Erythroblast (primary cell): ENCODE results near the gene PAXIP1.
"Not testable (repeated sequence)": the region's sequence is repeated elsewhere in the genome, so short reads cannot be mapped to it uniquely, and the experiment has no call there.

Experiments
- DNase-seq, 2 experiments: peaks; one replicate each; lab custom pipeline; 2025; lab: John Stamatoyannopoulos, UW
- GATA1 ChIP-seq: IDR thresholded peaks from 2 replicates; pipeline ENCODE4 v1.6.1; 2011; ENCODE audit warnings: low read depth, mild to moderate bottlenecking, control low read depth, low read length, moderate library complexity
- POLR2A ChIP-seq: IDR thresholded peaks from 2 replicates; pipeline ENCODE4 v1.6.1; 2011; ENCODE audit warnings: mild to moderate bottlenecking, low read length

Gene PAXIP1

GRCh38 chr7:155003092-155003375 is at the start of gene PAXIP1:
Gene PAXIP1 (minus strand): TSS chr7:155003124. CDS start chr7:155002929, 195 bp downstream.
- no peak for TF ChIP-seq POLR2A
- no peak for TF ChIP-seq GATA1

DNA sequence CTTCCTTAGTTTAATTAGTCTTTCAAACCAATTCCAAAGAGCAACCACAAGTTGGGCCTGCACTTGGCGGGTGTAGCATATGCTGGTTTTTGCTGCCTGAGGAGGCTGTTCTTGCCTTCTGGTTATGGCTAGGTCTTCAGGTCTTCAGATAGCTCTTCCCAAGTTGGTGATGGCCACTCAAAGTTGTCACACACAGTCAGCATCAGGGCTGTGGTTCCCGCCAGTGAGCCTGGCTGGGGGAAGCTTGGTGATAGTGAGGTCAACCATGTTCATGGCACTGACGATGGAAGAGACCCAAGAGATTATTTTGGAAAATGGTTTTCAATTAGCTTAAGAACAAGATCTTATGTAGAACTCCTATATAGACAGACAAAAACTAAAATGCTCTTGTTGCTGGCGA is 48.4 kb upstream of the PAXIP1 start:
- TF ChIP-seq POLR2A: no peak
- TF ChIP-seq GATA1: no peak
- no peak for DNase-seq

More at GRCh38 chr7:155003092-155003375, at the start of gene PAXIP1:
- DNase-seq: peak; percentile 86 to 91

- DNase-seq: no peak
- TF ChIP-seq GATA1 (no peak), POLR2A (no peak)
These were observed 45.1 kb upstream of the PAXIP1 start for GRCh38 chr7:155048006-155048405.

GRCh38 chr7:155043756-155044155 is 40.8 kb upstream of the PAXIP1 start:
- TF ChIP-seq GATA1: no peak
- TF ChIP-seq POLR2A: no peak
- no peak for DNase-seq

DNA sequence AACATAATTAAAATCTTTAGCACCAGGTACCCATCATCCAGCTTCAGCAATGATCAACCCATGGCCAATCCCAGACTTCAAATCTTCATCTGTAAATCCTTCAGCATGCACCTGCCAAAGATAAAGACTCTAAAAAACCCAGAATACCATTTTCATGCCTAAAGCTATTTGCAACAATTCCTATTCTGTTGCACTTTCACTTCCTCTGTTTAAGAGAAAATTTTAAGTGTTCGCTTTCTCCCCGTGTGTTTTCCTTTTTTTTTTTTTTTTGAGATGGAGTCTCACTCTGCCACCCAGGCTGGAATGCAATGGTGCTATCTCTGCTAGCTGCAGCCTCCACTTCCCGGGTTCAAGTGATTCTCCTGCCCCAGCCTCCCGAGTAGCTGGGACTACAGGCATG is 35.4 kb upstream of the PAXIP1 start:
- no peak for DNase-seq
- TF ChIP-seq GATA1 (no peak), POLR2A (no peak)

DNA sequence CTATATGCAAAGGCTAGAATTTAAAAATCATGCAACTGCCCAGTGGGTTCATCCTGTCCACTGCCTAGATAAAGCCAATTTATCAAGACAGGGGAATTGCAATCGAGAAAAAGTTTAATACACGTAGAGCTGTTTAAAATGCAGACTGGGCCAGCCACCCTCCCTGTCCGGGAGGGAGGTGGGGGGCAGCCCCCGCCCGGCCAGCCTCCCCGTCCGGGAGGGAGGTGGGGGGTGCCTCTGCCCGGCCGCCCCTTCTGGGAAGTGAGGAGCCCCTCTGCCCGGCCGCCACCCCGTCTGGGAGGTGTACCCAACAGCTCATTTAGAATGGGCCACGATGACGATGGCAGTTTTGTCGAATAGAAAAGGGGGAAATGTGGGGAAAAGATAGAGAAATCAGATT is 31.6 kb upstream of the PAXIP1 start:
- not testable (repeated sequence) for DNase-seq

- DNase-seq: no peak
- TF ChIP-seq GATA1 (no peak), POLR2A (no peak)
These were observed 30.1 kb upstream of the PAXIP1 start for GRCh38 chr7:155032978-155033377.

DNA sequence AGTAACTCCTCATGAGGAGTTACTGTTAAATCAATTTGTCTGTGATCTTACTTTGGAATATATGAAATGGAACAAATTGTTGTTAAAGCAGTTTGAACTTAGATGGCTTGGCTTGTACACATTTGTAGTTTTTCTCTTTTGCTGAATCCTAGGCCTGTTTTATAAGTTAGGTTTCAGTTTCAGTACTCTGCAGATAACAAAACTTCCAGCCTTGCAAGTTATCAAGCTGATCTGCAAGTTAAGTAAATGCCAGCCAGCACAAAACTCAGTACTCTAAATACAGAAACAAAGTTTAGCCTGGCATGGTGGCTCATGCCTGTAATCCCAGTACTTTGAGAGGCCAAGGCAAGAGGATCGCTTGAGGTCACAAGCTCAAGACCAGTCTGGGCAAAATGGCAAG is 25.0 kb upstream of the PAXIP1 start:
- no peak for TF ChIP-seq POLR2A
- TF ChIP-seq GATA1: no peak
- no peak for DNase-seq

- TF ChIP-seq POLR2A (no peak), GATA1 (no peak)
- no peak for DNase-seq
These were observed 18.8 kb upstream of the PAXIP1 start for GRCh38 chr7:155021699-155022145.

DNA sequence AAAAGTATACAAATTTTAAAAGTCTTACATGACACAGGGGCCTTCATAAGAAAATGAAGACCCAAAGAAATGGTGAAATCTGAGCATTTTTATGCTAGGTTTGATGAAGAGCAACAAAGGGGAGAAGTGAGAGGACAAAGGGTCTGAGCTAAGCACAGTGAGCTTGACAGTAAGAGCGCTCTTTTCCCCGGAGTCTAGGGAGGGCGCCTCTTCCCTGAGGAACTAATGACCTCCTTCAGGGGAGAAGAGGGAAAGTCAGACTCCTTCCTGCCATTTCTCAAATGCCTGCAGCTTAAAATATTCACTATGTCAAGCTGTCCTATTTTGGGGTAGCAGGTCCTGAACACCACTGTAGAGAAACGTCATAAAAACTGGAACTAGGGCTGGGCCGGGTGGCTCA is 18.1 kb upstream of the PAXIP1 start:
- no peak for DNase-seq
- no peak for TF ChIP-seq GATA1
- TF ChIP-seq POLR2A: no peak

GRCh38 chr7:155017834-155018233 is 14.9 kb upstream of the PAXIP1 start:
- TF ChIP-seq POLR2A (no peak), GATA1 (no peak)
- no peak for DNase-seq

GRCh38 chr7:155011086-155011485 is 8.2 kb upstream of the PAXIP1 start:
- TF ChIP-seq POLR2A (no peak), GATA1 (no peak)
- no peak for DNase-seq

DNA sequence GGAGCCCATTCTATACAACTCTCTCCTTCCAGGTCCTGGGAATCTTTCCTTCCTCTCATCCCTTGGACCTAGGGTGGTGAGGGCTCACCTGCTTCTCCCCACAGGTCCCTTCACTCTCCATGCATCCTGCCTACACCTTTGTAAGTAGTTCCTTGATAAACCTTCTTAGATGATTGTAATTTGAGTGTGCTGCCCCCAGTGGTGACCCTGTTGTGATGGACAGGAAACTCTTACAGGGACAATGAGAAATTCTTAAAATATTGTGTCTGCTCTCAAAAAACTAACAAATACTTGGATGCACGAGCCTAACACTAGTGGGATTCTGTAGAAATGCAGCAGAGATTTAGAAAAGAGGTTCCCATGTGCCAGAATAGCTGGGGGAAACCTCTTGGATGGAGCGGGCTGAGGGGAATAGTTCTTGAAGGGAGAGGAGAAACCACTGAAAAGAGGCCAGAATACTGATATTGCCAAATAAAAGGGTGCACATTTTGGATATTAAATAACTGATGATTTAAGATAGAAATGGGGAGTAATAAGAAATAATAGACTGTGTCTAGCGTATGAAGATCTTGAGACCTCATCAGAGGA is 6.7 kb upstream of the PAXIP1 start:
- peak; percentile 21 to 37 for DNase-seq
- TF ChIP-seq POLR2A (no peak), GATA1 (no peak)

DNA sequence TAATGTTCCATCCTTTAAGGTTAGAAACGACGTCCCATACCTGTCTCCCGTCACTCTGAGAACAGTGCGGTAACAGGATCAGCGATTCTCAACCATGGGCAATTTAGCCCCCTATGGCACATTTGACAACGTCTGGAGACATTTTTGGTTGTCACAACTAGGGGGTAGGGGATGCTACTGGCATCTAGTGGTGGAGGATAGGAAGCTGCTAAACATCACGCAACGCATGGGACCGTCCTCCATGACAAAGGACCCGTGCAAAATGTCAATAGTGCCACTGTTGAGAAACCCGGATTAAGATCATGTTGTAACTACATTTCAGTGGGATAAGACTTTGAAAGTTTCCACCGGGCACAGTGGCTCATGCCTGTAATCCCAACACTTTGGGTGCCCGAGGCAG is 5.0 kb upstream of the PAXIP1 start:
- peak; percentile 52 to 57 for DNase-seq

More for the DNA sequence above, 5.0 kb upstream of the PAXIP1 start:
- TF ChIP-seq GATA1: no peak
- no peak for TF ChIP-seq POLR2A
